ENCODE measurements around the gene DMBT1. TPM values are rescaled to one million over a fixed set of nuclear protein-coding genes. Genes with fewer than 3 reads are reported as not detected.

DMBT1 gene
- total RNA-seq, 1 donor = not detected

- no peak overlapping the region for H3K4me3 ChIP-seq (ENCODE audit: low read depth, low read length)
- no peak for TF ChIP-seq CTCF (IDR thresholded peaks at IDR 0.05; ENCODE audit: insufficient read depth, low read depth, low read length)
- no peak for DNase-seq (ENCODE audit: low read depth)
Observed at GRCh38 chr10:122663516-122664130, 103.1 kb downstream of the DMBT1 start.

- H3K4me3 ChIP-seq (ENCODE audit: low read depth, low read length) = no peak overlapping the region
- no peak for DNase-seq (ENCODE audit: low read depth)
- no peak for TF ChIP-seq CTCF (IDR thresholded peaks at IDR 0.05; ENCODE audit: insufficient read depth, low read depth, low read length)
Observed at GRCh38 chr10:122664501-122664900, 103.9 kb downstream of the DMBT1 start.

- no peak overlapping the region for H3K4me3 ChIP-seq (ENCODE audit: low read depth, low read length)
- no peak for TF ChIP-seq CTCF (IDR thresholded peaks at IDR 0.05; ENCODE audit: insufficient read depth, low read depth, low read length)
- DNase-seq (ENCODE audit: low read depth) = no peak
Observed at GRCh38 chr10:122665329-122665860, 104.8 kb downstream of the DMBT1 start.

GRCh38 chr10:122665946-122666345 is 105.4 kb downstream of the DMBT1 start:
- no peak overlapping the region for H3K4me3 ChIP-seq (ENCODE audit: low read depth, low read length)
- no peak for TF ChIP-seq CTCF (IDR thresholded peaks at IDR 0.05; ENCODE audit: insufficient read depth, low read depth, low read length)
- DNase-seq (ENCODE audit: low read depth) = no peak

- TF ChIP-seq CTCF (IDR thresholded peaks at IDR 0.05; ENCODE audit: insufficient read depth, low read depth, low read length) = no peak
Observed at GRCh38 chr10:122669045-122669444, 108.5 kb downstream of the DMBT1 start.

GRCh38 chr10:122669842-122670241 is 109.3 kb downstream of the DMBT1 start:
- no peak for TF ChIP-seq CTCF (IDR thresholded peaks at IDR 0.05; ENCODE audit: insufficient read depth, low read depth, low read length)
- DNase-seq (ENCODE audit: low read depth) = no peak
- no peak overlapping the region for H3K4me3 ChIP-seq (ENCODE audit: low read depth, low read length)

More at GRCh38 chr10:122669045-122669444, 108.5 kb downstream of the DMBT1 start:
- no peak for DNase-seq (ENCODE audit: low read depth)
- no peak overlapping the region for H3K4me3 ChIP-seq (ENCODE audit: low read depth, low read length)

GRCh38 chr10:122671355-122671754 is 110.8 kb downstream of the DMBT1 start:
- TF ChIP-seq CTCF (IDR thresholded peaks at IDR 0.05; ENCODE audit: insufficient read depth, low read depth, low read length) = no peak
- no peak for DNase-seq (ENCODE audit: low read depth)

More at GRCh38 chr10:122671355-122671754, 110.8 kb downstream of the DMBT1 start:
- H3K4me3 ChIP-seq (ENCODE audit: low read depth, low read length) = no peak overlapping the region
